ENCODE measurements around the gene TALDO1.

DNA sequence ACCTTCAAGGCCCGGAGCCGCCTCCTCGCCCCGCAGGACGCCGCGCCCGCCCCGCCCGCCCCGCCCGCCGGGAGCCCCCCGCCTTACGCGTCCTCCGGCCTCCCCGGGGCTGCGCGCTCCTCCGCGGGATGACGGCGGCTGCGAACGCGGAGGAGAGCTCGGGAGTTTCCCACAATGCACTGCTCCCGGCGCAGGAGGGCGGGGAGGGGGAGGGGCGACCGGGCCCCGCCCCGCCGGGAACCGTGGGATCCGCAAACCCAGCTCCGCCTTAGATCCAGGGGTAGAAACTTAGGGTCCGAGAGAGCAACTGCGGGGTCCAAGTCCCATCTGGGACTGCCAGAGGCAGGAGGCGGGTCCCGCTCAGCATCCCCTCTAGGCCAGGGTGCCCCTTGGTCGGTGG lies 42.7 kb downstream of the TALDO1 start, which contains the start of gene CEND1:
- no peak for TF ChIP-seq GATA2 (IDR thresholded peaks at IDR 0.05; ENCODE audit: low read depth, low read length)
- TF ChIP-seq GATA3 (IDR thresholded peaks at IDR 0.05; ENCODE audit: low read depth, low read length): no peak
